ENCODE data around the gene MACC1.
A peak's percentile ranks its signal among the peaks of the same experiment; 100 is the strongest.
"Not testable (repeated sequence)": the region's sequence is repeated elsewhere in the genome, so short reads cannot be mapped to it uniquely, and the experiment has no call there.

The MACC1 gene

DNA sequence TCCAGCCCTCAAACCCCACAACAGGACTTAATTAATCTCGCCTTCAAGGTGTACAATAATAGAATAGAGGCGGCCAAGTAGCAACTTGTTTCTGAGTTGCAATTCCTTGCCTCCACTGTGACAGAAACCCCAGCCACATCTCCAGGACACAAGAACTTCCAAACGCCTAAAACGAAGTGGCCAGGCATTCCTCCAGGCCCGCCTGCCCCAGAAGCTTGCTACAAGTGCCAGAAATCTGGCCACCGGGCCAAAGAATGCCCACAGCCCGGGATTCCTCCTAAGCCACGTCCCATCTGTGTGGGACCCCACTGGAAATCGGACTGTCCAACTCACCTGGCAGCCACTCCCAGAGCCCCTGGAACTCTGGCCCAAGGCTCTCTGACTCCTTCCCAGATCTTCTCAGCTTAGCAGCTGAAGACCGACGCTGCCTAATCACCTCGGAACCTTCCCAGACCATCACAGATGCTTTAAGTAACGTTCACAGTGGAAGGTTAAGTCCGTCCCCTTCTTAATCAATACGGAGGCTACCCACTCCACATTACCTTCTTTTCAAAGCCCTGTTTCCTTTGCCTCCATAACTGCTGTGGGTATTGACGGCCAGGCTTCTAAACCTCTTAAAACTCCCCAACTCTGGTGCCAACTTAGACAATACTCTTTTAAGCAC lies 94.4 kb downstream of the MACC1 start:
- DNase-seq = not testable (repeated sequence)

DNA sequence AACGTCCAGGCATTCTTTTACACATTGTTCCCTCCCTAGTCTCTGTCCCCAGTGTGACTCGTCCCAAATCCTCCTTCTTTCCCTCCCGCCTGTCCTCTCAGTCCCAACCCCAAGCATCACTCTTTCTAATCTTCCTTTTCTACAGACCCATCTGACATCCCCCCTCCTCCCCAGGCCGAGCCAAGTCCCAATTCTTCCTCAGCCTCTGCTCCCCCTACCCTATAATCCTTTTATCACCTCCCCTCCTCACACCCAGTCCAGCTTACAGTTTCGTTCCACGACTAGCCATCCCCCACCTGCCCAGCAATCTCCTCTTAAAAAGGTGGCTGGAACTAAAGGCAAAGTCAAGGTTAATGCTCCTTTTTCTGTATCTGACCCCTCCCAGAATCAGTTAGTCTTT lies 95.1 kb downstream of the MACC1 start:
- DNase-seq = no peak

DNA sequence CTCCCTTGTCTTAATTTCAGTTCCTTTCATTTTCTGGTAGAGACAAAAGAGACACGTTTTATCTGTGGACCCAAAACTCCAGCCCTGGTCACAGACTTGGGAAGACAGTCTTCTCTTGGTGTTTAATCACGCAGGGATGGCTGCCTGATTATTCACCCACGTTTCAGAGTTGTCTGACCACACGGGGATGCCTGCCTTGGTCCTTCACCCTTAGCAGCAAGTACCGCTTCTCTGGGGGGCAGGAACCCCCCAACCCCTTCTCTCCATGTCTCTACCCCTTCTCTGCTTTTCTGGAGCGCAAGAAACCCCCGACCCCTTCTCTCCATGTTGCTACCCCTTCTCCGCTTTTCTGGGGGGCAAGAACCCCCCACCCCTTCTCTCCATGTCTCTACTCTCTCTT lies 95.8 kb downstream of the MACC1 start:
- DNase-seq = no peak

DNA sequence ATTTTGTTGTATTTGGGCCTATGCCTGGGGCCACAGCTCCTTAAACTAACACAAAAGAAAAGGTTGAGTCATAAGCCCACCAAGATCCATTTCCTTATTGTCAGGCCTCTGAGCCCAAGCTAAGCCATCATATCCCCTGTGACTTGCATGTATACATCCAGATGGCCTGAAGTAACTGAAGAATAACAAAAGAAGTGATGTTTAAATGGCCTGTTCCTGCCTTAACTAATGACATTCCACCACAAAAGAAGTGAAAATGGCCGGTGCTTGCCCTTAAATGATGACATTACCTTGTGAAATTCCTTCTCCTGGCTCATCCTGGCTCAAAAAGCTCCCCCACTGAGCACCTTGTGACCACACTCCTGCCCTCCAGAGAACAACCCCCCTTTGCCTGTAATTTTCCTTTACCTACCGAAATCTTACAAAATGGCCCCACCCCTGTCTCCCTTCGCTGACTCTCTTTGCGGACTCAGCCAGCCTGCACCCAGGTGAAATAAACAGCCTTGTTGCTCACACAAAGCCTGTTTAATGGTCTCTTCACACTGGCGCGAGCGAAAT lies 96.5 kb downstream of the MACC1 start:
- DNase-seq = not testable (repeated sequence)

DNA sequence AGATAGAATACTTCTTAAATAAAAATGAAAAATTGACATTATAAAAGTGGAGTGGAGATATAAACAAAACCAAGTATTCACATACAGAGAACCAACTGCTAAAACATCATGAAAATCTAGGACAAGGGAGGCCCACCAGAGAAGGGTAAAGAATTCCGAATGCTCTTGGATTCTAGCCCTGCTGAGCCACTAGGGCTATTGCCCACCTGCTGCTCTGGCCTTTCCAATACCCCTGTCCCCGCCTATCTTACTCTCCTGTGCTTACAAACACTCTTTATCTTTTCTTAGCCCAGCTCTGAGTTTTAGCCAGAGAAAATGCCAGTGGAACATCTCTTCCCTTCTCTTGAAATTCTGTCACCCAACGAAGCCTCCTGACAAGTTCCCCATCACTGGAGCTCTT lies 100.3 kb downstream of the MACC1 start:
- no peak for DNase-seq

DNA sequence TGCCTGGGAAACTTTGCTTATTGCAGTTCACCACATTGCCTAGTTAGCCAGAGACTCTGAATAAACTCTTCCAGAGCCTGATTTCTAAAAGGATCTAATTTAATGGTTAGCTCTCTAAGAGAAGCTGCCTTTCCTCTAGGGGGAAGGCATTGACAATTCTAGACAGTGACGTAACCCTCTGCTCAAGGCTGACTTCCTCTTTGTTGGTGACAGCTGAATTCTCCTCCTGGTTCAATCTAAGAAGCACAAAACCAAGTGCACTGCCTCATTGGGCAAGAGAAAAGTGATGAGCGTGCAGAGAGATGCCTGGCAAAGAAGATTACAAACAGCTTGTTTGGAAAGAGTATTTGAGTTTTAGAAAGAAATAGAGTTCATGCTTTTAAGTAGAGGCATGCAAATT lies 102.7 kb downstream of the MACC1 start:
- DNase-seq = peak; percentile 5

DNA sequence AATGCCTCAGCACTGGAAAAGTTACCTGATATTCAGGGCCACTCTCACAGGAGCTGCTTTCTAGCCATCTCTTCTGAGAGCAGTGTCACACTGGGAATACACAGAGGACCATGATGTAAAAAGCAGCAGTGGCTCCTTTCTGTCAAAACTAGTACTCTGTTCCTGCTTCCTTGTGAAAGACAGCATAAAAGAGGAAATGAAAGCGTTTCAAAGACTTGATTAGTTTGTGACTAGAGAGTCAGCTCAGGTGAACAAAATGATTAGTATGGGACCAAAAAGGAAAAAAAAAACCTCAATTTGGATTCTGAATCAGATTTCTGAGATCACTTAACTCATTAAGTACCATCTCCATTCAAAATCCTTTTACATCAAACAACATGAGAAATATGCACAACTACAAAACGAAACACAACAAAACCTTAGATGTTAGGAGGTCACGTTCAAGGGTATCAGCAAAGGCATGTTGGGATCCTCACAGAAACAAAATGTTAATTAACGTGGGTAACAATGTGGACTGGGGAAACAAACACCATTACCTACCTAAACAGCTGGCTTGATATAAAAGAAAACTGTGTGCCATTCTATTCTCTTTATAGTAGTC lies 103.7 kb downstream of the MACC1 start:
- DNase-seq = no peak

DNA sequence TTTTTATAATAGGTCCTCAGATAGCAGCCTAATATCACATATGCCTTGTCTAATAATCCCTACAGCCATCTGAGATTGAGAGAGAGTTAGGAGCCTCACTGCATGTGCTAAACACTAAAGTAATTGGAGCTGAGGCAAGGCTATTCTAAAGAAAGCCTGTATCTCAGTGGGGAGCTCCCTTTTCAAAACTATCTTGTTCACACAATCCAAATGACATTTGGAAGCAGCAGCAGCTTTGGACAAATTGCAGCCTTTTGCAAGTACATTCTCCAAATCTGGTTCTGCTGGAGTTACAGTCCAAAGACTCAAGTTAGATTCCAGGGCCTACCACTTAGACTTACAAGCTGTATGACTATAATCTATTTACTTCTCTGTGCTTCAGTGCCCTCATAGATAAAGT lies 104.5 kb downstream of the MACC1 start:
- no peak for DNase-seq

DNA sequence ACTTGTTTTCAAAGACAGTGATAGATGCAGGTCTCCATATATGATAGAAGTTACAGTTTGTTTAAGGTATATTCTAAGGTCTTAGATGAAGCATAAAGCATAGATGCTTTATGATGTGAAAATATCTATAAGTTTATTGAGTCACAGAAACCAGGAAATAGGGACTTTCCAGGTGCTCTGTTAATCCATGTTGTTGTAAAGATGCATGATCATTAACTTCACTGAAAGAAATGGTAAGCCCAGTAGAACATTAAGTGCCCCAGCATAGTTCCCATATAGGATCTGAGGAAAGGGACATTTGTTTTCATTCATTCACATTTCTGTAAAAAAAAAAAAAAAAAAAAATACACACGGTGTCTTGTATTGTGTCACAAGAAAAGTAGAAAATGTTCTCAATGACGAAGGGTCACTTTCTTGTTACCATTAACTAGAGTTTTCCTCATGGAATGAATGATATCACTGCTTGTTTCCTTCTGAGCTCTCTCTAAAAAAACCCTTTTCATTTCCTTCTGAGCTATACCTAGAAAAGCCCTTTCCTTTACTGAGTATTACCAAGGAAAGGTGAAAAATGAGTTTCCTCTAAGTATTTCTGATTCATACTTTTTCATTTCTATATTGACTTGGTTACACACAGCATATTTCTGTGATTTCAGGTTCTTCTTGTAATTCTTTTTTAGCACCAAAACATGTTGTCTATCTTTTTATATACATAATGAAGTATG lies 105.2 kb downstream of the MACC1 start:
- DNase-seq = peak; percentile 17

DNA sequence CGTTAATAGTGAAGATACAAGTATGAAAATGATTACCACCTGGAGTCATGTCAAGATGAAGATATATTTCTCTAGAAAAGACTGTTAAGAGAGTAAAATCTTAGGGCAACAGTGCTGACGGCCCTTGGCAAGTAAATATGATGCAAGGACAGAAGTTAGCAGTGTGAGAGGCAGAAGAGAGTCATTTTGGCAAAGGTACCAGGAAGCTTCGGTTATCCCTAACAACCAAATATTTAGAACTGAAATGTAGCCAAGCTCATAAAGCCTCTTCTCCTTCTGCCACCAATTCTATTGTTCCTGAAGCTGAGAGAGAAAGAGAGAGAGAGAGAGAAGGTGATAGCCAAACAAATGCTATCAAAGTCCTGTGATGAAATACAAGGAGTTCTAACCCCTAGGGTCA lies 109.6 kb downstream of the MACC1 start:
- DNase-seq = no peak

DNA sequence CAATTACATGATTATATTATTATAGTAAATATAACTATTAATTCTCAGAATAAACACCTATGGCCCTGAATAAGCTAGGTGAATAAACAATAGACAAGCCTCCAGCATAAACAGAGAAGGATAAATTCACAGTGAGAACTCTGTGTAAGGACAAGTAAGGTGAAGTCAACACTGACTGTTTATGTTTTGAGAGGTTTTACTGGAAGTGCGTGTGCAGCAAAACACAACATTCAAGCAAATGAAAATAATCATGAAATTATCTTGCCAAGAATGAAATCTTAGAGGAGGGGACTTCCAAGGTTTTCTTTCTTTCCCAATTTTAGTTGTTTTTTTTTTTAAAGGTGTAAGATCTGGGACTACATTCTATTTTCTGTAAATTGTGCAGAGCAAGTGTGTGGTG lies 112.5 kb downstream of the MACC1 start:
- no peak for DNase-seq

DNA sequence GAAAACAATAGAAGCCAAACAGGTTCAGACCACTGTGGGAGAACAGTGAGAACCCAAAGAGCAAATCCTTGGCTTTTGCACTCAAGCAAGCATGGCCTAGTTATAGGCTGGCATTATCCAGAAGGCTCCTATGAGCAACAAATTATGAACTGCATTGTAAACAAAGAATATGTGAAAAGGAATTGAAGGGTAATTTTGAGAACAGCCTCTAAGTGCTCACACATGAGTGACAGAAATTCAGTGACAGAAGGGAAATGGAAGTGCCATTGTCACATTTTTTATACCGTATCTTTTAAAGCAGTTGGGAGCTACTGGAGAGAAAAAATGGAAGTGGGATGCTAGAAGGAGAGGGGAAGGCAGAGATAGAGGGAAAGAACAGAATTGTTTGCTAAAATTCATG lies 114.2 kb downstream of the MACC1 start:
- no peak for DNase-seq

DNA sequence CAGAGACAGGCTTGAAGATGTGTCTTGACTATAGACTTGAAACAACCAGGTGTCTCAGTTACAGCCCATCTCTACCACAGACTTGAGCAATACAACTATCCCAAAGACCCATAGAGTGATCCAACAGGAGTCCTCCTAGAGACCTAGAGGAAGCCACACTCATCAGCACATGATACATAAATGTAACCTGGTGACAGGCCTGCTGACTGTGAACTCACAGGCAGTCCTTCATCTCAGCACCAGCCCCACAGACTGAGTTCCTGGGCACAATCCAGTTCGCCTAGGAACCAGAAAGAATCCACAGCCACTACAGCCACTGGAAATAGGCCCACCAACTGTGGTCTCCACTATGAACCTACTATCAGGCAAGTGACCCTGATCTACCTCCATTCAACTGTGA lies 121.3 kb downstream of the MACC1 start:
- no peak for DNase-seq

DNA sequence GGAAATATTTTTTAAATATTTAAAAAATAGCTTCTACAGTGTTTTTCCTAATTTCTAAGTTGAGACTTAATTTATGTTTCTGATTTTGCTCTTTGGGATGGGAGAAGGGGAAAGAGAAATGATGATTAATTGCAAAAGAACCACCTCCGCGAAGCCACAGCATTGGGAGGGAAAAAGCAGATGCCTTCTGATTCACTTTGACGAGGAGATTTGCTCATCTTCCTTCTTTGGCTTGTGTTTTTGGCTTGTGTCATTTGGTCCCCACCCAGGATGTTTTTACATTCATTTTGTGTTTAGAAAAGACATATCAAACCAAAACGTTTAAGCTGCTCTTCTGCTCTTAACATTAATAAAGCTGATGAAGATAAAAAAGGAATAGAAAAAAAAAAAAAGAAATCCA lies 121.7 kb downstream of the MACC1 start:
- DNase-seq = no peak

DNA sequence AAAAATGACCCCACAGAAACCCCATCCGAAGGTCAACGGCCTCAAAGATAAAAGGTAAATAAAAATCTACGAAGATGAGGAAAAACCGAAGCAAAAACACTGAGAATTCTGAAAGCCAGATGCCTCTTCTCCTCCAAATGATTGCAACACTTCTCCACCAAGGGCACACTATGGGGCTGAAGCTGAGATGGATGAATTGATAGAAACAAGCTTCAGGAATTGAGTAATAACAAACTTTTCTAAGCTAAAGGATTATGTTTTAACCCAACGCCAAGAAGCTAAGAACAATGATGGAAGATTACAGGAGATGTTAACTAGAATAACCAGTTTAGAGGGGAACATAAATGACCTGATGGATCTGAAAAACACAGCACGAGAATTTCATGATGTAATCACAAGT lies 127.8 kb downstream of the MACC1 start:
- DNase-seq = no peak

DNA sequence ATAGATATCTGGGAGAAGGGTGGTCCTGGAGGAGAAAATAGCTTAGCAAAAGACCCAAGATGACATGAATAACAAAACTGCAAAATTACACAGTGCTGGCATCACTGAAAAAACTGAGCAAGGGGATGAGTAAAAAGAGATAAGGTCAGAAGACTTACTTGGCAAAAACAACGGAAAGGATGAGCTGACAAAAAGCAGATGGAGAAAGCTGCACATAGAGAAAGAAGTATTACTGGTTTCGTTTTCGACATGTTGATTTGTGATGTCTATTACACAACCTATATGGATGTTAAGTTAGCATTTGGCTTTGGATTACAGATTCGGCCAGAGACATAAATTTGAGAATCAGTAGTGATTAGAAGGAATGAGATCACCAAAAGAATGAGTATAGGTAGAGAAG lies 132.1 kb downstream of the MACC1 start:
- no peak for DNase-seq
